NCI-H524 (cell line): Measurements from ENCODE around the gene GJC1.
"Not testable (repeated sequence)": the region's sequence is repeated elsewhere in the genome, so short reads cannot be mapped to it uniquely, and the experiment has no call there.

Experiments used
- DNase-seq, 2 experiments: peaks; one replicate each; lab custom pipeline; 2025; lab: John Stamatoyannopoulos, UW

The GJC1 gene

DNA sequence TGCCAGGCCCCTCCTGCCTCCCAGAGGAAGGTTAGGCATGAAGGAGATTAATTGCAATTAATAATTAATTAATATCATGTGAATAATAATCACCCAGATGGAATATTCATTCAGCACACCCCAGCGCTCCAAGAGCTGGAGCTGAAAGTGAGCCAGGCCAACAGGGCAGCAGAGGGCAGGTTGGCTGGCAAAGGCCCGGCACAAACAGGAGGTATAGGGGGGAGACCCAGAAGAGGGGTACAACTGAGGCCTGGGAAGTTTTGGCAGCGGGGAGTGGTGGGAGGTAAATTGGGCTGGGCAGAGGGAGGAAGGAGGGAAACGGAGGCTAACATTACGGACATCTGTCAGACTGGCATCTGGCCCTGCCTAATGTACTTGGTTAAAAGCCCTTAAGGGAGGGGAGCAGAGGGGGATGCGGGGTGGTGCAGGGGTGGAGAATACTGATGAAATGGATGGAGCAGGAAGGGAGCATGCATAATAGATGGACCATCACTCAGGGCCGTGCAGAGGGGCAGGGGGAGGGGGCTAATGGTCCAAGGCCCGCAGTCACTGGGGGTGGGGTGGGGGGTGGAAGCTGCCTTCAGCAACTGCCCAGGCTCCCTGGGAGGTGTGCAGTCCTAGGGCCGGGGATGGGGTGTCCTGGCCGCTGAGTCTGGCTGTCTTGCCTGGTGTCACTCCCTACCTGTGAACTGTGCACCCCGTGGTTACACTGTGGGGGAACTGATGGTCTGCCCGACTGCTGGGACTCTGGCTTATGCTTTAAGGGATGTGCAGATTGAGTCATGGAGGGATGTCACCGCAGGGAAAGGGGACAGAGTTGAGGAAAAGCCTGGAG lies 69.4 kb downstream of the GJC1 start:
- DNase-seq = peak; percentile 73 to 85

DNA sequence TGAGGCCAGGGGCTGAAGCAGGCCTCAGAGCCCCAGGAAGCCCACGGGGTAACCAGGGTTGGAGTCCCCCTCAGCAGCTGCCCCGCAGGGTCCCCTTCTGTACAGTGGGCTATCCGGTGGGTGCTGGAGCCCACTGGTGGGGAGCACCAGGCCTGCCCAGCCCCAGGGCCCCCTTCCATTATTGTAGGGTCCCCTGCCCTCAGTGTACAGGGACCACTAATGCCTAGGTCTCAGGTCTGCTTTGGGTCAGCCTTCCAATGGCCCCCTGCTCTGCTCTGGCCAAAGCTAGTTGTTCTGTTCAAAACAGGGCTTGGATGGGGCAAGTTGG lies 70.2 kb downstream of the GJC1 start:
- no peak for DNase-seq

DNA sequence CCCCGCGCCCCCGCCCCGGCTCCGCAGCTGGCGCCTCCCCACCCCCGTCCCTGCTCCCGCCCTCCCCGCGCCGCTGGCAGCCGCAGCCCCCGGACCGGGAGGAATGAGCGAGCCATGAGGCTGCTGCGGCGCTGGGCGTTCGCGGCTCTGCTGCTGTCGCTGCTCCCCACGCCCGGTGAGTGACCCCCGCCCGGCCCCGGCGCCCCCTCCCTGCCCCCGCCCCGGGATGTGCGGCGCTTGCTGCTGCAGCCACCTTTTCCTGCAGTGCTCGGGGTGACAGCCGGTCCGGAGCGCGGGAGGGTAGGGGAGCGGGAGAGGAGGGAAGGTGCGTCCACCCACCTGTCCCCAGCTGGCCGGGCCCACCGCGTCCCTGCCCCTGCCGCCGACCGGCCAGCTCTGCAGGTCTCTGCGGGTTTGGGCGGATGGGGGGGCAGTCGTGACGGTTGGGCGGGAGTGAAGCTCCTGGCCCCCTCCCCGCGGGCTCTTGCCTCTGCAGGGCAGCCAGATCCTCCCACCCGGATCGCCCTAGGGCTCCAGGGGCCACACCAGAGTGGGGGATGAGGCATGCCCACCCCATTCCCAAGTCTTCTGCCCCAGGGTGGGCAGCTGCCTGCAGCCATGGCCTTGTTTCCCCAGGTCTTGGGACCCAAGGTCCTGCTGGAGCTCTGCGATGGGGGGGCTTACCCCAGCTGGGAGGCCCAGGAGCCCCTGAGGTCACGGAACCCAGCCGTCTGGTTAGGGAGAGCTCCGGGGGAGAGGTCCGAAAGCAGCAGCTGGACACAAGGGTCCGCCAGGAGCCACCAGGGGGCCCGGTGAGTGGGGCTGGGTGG lies 70.8 kb downstream of the GJC1 start:
- peak in 1 of 2 experiments; percentile 47 for DNase-seq

DNA sequence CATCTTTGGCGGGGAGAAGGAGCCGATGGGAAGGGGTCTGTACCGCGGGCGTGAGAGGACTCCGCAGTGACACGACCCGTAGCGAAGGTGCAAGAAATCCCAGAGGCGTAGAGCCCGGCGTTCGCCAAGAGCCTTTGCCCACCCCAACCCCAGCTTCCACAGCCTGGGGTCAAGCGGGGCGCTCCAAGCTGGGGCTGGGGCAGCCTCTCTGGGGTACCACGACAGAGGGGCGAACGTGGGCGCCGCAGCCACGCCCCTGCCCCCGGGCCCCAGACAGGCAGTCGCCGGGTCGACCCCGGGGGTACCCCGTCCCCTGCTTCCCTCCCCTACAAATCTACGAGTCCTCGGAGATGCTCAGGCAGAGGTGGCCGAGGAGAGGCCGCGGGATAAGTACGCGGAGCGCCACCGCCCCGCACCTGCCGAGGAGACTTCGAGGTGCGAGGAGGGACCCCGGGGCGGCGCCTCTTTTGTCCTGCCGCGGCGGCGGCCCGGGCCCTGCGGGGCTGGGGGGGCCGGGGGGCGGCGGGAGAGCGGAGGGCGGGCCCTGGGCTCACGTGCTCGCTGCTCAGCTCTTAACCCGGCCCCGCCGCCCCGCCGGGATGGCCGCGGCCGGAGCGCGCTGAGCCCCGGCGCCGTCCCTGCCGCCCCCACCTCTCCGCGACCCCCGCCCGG lies 71.5 kb downstream of the GJC1 start, which contains the start of gene ADAM11:
Gene ADAM11 (plus strand): TSS at position 575 of the 672 bp plus-strand sequence. CDS start 212 bp downstream, outside the sequence.
- DNase-seq = peak; percentile 14 to 35

DNA sequence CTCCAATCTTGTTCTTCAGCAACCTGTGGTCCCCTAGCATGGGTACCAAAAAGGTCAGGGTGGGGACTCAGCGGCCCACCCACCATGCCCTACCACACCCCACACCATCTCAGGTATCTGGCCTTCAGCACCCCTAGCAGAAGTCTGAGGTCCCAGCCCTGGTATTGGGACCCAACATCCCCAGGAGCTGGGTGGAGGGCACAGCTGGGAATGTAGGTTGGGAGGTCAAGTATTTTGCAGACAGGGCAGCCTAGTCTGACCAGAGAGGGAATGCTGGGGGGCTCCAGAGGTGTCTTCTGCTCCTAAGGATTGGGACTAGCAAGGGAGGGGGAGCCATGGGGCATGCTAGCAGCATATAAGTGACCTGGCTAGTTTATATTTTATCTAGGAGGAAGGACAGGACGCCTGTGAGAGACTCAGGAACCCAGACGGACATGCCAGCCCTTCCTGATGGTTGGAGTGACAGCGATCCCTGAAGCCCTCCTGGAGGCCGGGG lies 72.1 kb downstream of the GJC1 start:
- no peak for DNase-seq

DNA sequence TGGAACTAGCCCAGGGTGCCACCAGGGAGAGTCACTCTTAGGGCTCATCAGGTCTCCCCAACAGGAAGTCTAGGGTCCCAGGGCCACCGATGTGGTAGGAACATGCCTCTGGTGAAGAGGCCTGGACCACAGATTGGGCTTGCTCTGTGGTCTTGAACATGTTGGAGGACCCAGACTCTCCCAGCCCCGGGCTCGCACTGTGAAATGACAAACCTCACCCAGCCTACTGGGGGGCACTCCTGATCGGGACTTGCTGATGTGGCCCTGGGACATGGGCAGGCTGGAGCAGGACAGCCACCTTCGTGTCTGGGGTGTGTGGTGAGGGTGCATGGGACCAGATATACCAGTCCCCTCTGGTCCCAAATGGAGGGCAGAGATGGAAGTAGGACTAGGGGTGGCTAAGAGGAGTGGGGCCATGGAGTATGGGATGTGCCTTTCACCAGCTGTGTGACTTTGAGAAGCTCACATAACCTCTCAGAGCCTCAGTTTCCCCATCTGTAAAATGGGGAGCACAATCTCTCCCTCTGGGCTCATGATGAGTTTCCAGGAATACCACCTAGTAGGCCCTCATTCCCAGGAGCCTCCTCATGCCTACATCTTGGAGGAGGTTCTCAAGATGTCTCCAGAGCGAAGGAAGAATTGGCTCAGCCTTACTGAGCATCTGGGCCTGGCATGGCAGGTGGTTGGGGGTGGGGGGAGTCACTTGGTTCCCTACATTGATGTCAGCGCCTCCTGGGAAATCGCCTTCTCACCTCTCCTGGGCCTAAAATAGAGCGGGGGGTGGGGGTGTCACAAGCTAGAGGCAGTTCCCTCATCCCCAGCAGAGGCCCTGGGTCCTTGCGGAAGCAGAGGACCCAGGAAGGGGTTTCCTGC lies 72.8 kb downstream of the GJC1 start:
- peak in 1 of 2 experiments; percentile 32 for DNase-seq

DNA sequence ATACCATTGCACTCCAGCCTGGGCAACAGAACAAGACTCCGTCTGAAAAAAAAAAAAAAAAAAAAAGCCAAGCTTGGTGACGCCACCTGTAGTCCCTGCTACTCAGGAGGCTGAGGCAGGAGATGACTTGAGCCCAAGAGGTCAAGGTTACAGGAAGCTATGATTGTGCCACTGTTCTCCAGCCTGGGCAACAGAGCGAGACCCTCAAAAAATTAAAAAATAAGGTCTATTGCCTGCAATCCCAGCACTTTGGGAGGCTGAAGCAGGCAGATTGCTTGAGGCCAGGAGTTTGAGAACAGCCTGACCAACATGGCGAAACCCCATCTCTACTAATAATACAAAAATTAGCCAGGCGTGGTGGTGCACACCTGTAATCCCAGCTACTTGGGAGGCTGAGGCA lies 74.9 kb downstream of the GJC1 start:
- DNase-seq = not testable (repeated sequence)

DNA sequence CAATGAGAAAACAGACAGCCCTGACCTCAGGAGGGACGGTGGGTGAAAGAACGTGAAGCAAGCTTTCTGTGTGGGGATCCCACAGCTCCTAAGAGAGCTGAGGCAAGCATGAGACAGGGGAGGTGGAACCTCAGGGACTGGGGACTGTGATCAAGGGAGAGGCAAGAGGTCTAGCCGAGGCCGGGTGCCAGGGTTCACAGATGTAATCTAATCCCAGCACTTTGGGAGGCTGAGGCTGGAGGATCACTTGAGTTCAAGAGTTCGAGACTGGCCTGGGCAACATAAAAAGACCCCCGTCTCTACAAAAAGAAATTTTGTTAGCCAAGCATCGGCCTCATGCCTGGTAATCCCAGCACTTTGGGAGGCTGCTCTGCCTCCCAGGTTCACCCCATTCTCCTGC lies 75.8 kb downstream of the GJC1 start:
- no peak for DNase-seq

DNA sequence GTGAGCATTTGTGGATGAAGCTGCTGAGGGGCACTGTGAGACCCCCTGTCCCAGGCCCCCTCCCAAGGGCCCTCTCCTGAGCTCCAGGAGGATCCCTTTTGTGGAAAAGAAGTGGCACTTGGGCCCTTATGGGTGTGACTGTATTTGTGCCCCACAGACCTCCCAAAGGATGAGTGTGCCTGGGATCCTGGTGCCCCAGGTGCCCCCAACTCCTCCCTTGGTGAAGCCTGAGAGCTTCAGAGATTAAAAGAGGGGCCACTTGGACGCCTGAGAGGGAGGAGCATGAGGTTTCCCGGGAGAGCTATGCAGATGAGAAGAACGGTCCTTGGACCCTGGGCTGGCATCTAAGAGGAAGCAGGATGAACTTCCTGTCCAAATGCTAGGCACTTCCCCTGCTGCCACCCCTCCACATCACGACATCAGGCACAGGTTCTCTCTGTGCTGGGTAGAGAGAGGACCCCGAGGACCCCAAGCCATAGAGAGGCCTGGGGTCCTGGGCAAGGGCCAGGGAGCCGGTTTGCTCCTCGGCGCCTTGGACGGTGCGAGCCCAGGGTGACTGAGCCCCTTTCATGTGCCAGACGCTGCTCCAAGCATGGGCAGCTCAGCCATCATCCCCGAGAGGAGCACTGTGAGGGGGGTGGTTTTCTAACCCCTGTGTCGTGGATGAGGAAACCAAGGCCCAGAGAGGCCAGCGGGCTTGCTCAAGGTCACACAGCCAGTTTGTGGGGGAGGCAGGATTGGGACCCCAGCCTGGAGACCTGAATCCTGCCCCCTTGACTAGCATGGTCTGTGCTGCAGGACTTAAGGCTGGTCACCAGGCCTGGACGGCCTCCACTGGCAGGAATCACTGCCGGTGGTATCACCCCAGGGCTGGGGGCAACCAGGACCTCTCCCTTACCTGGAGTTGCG lies 76.9 kb downstream of the GJC1 start:
- DNase-seq = no peak

DNA sequence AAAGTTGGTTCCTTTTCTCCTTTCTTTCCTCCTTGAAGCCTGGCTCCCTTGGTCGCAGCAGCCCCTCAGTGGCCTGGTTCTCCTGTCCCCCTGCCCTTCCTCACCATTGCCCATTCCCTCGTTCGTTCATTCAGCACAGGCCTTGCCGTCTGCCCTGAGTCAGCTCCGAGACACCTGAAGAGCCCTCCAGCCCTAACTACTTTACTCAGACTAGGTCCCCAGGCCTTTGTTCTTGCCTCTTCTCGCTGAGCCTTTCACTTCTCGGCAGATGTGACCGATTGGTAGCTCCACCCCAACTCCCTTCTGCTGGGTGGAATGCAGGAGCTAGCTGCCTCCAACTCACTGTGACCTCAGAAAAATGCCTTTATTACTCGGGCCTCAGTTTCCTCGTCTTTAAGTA lies 78.3 kb downstream of the GJC1 start:
- no peak for DNase-seq

DNA sequence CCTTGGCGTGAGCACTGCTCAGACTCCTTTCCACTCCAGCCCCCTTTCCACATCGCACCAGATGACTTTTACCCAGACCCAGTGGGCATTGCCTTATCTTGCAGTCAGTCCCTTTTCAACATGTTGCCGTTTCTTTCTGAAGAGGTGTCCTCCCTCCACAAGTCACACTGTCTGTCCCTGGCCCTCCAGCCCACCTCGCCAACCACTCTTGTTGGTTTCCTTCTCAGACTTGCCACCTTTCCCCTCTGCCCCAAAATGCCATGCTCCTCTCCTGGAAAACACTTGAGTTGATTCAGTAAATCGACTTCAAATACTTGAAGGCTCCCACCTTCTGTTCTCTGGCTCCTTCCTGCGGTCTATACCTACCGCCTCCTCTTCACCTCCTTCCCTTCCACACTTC lies 78.8 kb downstream of the GJC1 start:
- DNase-seq = no peak

DNA sequence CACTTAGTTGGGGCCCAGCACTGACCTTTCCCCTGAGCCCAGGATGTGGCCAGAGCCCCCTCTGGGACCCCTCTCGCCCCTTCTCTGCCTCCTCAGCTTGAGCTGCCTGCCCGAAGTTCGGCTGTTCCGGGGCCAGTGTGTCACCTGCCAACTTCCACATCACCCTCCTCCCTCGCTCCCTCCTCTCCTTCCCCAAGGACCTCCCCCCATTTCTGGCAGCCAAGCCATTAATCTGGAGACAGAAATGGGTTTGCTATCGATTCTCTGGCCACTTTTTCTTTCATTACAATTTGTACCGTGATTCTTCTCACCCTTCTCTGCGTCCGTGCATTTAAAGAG lies 80.1 kb downstream of the GJC1 start:
- no peak for DNase-seq

DNA sequence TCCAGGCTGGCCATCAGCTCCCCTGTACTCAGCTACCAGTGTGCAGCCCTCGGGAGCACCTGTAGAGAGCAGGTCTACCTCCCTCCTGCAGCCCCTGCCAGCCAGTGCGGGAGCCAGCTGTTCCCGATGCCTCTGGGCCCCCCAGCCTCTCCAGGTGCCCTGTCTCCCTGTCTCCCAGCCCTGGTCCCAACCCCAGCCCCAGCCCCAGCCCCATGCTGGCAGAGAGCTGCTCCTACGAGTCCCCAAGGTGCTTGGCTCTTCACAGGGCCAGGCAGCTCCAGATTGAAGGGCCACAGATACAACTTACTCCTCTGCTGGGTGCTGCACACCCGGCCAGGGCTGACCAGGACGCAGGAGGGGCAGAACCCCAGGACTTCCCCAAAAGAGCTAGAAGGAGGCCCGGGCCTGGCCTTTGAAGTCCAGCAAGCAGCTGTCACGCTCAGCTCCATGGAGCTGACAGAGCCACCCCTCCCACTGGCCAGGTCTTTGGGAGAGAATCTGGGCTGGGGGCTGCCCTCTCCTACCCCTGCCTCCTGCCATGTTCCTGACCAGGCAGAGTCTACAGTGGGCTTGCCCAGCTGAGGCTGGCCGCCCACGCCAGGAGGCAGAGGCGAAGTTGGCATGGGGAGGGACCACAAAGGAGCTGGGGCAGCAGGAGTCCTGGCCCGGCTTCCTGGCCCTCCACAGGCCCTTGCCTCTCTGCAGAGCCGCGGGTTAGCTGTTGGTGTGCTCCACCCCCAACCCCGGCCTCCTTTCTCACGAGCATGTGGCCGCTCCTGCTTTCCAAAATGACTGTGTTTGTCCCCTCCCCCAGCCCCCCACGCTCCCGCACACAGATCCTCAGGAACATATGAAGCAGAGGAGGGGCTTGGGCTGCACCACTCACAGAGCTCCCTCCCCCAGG lies 80.8 kb downstream of the GJC1 start:
- no peak for DNase-seq
